Thyroid gland (tissue), 4 donors: Measurements from ENCODE around the gene PBX2.

ENCODE experiments used
- CTCF ChIP-seq, 6 experiments: fragments of 200-600 bp in 3 of 6; fragments of 450-650 bp in 3 of 6; sonication (generic) in 3 of 6; IDR thresholded peaks; one replicate each; pipeline ENCODE4 v1.5.1; 2016 to 2019; ENCODE audit warnings: antibody characterized with exemption in 6 of 6, mild to moderate bottlenecking in 2 of 6, inconsistent platforms in 1 of 6, moderate library complexity in 1 of 6
- POLR2A ChIP-seq, 2 donors: fragments of 450-650 bp; IDR thresholded peaks; one replicate each; pipeline ENCODE4 v1.6.1; 2017; ENCODE audit warnings: antibody characterized with exemption in 2 of 2, mild to moderate bottlenecking in 2 of 2, moderate library complexity in 1 of 2

DNA sequence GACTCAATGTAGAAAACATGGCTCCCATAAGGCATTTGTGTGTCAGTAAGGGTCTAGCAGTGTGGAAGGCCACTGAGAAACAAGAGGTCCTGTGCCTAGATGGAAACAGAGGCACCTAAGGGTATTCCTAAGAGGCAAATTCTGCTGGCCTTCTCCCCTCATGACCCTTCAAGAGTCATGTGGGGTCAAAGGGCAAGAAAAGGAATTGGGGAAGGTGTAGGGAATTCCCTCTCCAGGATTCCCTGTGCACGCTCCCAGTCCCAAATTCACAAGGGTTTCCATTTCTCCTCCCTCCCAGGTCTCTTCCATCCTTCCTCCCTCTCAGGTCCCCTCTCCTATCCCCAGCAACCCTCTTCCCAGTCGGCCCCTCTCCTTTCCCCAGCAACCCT lies 14.7 kb downstream of the PBX2 start:
- no peak for TF ChIP-seq CTCF (IDR thresholded peaks at IDR 0.05)
- TF ChIP-seq POLR2A (IDR thresholded peaks at IDR 0.05), result no peak
